NCI-H460 (cell line): ENCODE results near the gene THADA. TPM values are rescaled to one million over a fixed set of nuclear protein-coding genes. Genes with fewer than 3 reads are reported as not detected.

Source experiments
- DNase-seq: peaks from one replicate; pipeline ENCODE4 v3.0.0-alpha.2; 2016; ENCODE audit warnings: low read depth; ENCODE audit errors: extremely low read depth
- total RNA-seq: library from RNA; depleted of rRNA; stranded (reverse); fragments of >200 nt; shearing (Covaris generic); gene quantifications from 2 replicates; pipeline ENCODE4 v1.2.3, GENCODE V29; 2014

THADA gene
- total RNA-seq, 1 experiment from 2014 or later = 27.9 TPM

DNA sequence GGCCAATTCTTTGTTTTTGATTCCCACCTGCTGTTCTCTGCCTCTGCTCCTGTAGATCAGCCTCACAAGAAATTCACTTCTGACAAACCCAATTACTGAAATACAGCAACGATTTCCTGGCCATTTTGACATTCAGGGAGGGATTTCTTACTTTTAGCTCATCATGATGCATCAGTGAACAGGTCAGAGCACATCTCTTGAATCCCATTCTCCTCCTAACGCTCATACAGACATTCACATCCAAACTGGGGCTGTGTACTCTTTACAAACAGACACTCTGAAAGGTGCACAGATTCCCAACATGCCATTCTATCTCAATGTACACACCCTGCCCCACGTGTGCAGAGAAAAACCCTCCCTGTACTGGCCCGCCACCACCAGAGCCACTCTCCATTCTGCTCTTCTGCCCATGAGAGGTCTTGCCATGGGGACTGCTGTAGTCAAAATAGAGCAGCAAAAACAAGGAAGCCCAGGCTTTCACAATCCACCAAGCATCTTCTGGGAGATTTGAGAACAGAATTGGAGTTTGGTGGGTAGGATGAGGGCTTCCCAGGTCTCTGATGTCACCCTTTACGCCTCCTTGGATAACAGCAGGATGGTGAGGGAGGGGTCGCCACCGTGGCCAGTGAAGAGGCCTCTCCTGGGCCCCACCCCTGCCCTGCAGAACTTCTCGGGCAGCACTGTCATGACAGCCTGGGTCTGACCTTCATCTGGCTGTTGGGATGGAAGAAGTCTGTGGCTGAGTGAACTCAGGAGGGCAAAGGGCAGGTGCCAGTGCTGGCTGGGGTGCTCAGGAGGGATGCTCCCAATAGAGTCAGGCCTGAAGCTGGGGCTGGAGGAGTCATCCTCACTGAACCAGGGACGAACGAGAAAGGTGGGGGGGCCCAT lies 327.5 kb downstream of the THADA start:
- no peak for DNase-seq

DNA sequence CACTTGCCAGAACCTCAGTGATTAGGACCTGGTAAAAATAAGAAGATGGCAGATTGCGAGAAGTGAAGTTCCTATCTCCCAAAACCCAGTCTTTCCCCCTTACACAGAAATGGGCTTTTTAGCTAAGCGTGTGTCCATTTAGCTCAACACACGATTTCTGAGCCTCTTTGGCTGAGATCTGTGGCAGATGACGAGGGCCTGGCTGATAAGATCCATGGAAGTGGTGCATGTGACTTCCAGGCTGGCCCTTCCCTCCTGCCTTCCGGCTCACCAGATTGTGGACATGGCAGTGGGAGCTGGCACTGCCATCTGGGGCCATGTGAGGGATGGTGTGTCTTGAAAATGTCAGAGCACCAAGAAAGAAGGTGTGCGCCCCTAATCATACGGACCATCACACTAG lies 328.5 kb downstream of the THADA start:
- DNase-seq = no peak

DNA sequence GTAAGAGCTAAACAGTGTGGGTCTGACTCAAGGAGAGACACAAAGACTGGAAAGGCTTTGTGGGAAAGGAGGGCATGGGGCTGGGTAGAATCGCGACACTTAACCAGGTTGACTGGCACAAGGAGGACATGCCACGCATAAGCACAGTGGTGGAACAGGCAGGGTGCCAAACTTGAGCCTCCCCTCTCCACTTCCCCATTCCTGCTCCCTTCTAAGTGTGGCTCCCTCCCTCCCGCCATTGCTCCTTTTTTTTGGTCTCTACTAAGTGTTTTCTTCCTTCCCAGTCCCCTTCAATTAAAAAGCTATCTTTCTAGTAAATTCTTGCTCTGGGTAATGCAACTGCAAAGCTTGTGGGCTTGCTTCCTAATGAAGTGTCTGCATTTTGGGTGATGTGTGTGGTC lies 329.1 kb downstream of the THADA start:
- DNase-seq = no peak

DNA sequence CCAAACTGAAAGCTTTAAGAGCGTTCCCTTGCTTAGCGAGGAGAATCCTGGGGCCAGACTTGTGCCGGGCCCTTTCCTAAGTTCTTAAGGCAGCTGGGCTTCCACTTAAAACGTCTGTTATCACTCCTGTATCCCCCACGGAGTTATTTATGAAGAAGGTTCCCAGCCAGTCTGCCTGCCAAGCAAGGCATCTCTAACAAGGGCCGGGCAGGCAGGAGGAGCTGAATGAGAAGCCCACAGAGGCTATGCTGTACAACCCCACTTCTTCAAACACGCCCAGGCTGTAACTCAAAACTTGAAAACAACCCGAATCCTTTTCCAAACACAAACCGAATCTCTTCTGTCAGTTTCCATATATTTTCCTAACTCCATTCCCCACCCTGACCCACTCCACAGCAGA lies 330.4 kb downstream of the THADA start:
- no peak for DNase-seq

DNA sequence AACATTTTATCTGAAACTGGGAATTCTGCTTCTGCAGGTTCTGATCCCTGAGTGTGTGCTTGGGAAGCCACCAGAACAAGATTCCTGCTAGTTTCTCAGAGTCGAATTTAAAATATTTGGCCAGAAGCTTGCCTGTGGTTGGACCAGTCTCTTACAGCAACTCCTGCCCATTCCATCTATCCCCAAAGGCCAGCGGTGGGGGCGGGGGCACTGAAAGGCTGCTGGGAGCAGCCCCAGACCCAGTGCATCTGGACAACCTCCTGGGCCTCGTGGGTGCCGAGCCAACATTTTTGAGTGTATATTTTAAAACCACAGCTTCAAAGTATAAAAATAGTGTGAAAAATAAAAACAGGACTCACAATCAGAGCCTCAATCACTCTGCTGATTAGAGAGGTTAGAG lies 330.8 kb downstream of the THADA start:
- DNase-seq = no peak

DNA sequence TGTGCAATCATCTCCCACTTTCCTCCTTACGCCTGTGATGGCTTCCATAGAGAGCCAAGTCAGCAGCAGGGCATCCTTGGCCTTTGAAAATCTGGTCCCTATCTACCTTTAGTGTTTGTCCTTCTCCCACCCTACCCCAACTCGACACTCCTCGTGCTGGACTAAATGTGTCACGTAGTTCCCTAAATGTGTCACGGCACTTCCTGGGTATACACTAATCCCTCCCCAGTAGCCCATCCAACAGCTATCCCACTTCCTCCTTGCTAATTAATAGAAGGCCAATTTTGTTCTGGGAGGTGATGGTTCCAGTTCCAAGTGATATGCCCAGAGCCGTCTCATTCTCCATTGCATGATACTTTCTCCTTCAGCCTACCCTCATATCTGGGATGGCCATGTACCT lies 332.9 kb downstream of the THADA start:
- DNase-seq = no peak

DNA sequence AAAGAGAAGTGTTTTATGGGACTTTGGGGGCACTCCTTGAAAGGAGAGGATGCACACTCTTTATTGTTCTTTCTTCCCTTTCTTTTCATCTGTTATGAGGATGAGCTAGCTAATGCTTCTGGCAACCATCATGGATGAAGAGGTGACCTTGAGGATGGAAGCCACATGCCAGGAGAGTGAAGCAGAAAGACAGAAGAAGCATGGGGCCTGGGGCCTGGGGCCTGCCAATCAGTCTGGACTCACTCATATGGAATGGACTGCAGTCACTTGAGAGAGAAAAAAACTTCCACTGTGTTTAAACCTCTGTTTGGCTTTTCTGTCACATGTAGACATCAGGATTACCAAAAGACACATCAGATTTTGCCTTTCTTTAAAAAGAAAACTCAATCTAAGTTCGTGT lies 333.6 kb downstream of the THADA start:
- DNase-seq = no peak

DNA sequence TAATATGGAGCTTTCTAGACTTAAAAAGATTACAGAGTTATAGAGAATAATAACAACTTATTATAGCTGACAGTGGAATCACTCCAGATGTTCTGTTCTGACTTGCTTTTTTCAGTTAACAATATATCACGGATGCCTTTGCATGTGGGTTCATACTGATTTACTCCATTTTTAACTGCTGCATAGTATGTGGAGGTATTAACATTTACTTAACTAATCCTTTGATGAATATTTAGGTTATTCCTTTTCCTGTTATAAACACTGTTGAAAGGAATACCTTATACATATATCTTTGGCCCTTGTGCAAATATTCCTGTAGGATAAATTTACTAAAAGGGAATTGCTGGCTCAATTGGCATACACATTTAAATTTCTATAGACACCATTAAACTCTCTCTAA lies 336.3 kb downstream of the THADA start:
- DNase-seq = no peak

DNA sequence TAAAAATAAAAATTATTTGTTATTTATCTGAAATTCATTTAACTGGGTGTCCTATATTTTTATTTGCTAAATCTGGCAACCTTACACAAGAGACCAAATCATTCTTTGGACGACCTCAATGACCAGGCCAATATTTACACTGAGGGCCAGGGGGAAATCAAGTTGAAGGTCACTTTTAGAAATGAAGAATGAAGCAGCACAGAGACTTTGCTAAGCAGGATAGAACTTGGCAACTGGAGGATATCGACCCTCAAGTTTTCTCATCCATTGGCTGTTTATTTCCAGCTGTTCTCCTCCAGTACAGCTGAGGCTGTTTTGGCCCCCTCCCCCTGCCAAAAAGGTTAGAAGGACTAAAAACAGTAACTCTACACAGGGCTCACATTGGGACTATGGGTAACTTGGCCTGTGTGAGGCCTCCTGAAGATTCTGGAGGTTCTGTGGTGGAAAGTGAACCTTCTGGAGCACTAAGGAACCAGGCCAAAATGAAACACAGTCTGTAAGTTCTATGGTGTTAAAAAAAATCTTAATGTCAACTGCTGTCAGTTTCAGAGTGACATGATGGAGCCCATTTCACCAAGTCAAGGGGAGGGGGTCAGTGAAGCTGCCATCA lies 337.2 kb downstream of the THADA start:
- no peak for DNase-seq

DNA sequence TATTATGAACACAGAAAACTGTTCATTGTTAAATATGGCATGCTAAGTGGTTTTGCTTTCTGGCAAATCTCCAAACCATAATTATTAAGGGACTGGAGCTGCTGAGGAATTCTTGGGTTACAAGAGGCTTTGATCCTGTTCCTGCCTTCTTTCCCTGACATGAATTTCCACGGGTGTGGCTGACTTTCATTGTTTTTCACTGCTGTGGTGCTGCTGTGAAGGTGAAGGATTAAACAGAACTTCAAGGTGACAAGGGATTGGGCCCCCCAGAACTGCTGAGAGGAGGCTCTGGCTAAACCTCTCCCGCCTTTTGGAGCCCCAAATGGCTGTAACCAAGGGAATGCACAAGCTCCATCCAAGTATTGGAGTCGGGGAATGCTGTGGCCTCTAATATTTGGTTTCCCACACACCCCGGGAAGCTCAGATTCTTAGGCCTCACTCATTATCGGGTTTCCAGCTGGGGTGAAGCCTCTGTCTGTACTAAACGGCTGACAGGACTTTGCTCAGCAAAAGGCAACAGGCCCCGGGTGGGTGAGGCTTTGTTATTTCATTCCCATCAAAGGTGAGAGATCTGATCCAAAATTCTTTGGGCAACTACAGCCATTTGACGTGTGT lies 340.4 kb downstream of the THADA start:
- DNase-seq = no peak

DNA sequence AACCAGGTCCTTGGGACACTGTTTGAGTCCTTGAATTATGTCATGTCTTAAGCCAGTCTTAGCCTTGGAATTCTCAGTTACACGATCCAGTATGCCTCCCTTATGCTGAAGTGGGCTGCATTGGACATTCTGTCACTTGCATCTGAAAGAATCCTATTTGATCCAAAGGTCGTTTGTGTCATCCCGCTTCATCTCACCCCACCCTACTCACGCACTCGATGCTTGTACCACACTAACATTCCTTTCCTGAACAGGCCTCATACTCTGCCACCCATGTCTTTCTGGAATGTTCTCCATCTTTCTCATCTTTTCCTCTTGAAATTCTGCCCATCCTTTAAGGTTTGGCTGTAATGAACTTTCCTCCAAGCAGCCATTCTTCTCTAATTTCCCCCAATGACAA lies 341.5 kb downstream of the THADA start:
- DNase-seq = no peak

DNA sequence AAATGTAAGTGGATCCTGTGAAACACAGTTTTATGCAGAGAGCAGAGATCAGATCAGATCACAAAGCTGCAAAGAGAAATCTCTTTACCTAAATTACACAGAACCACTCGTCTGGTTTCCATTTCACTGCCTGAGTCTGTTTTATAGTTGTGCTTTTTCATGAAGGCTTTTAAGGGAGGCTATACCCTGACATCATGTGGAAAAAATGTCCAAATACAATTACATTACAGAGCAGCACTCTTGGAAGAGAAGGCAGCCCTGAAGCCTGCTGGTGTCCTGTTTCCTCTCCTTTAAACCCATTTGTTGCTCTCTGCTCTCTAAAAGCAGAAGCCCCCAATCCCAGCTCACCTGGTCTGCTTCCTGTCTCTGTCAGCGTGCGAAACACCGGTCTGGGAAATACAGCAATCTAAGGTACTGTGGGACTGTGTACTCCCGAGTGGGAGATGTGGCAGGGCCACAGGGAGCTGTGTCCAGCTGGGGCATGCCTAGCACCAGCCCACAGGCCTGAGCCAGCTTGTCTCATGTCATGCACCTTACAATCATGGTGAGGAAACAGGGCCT lies 344.6 kb downstream of the THADA start:
- DNase-seq = no peak

DNA sequence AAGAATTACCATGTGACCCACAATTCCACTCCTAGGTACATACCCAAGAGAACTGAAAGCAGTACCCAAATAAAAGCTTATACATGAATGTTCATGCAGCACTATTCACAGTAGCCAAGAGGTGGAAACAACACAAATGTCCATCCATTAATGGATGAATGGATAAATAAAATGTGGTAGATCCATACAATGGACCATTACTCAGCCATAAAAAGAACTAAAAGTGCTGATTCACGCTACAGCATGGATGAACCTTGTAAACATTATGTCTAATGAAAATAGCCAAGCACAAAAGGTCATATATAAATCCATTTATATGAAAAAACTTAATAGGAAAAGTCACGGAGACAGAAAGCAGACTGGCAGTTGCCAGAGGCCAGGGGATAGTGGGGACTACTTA lies 345.8 kb downstream of the THADA start:
- DNase-seq = no peak

DNA sequence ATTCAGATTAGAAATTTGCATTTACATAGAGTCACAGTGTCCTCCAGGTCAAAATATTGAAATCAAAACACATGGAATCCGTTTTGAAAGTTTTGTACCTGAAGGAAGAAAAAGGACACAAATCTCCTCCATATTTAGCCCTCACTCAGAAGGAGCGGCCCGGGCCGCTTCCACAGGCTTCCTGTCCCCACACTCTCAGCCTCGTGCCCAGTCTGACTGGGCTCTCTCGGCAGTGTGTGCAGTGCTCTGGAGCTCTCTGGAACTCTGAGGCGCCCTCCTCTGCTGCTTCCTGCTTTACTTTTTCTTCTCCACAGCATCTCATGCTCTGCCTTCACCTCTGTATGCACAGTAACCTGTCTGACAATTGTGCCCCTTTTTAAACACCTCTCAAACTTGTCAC lies 347.2 kb downstream of the THADA start:
- no peak for DNase-seq

DNA sequence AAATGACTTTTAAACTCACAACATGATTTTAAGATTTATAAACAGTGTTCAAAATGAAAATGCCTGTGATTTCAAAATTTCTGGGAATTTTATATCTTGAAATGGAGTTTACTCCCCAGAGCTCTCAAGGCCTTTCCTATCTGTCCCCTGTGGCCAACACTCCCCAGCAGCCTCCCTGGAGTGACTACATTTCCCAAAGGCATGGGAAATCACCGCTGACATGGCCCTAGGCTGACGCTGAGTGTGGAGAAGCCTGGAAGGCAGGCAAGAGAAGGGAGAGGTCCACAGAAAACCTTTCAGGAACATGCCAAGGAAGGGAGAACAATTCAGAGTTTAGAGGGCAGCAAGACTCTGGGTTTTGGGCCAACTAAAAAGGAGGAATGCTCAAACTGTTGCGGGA lies 349.2 kb downstream of the THADA start:
- DNase-seq = no peak

DNA sequence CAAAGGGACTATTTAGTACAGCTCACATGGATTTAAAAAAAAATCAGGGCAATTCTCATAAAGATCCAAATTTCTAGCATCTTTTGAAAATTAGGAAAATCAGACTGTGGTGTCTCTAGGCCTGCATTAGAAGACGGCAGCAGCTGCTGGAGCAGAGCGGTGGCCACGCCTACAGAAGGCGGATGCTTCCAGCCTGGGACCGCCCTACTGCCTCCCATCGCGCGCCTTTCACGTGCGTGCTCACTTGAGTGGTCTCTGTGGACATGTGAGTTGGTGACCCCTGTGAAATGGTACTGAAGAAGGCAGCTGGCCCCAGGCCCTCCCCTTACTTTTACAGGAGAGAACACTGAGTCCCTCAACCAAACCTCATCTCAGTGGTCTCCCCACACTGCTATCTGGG lies 354.3 kb downstream of the THADA start:
- no peak for DNase-seq

DNA sequence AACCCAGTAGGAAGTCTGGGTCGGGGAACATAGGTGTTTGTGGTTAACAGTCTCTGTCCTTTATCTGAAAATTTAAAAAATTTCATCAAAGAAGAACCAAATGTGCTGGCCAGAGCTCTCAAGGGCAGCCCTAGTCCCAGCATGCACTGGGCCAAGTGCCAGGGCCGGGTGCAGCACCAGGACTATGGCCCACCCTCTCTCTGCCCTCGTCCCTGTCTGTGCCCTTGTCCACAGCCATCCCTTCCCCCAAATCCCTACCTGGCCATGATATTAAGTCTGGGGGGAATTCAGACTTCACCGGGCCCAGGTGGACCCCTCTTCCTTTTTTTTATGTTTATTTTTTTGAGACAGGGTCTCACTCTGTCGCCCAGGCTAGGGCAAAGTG lies 355.1 kb downstream of the THADA start:
- no peak for DNase-seq

DNA sequence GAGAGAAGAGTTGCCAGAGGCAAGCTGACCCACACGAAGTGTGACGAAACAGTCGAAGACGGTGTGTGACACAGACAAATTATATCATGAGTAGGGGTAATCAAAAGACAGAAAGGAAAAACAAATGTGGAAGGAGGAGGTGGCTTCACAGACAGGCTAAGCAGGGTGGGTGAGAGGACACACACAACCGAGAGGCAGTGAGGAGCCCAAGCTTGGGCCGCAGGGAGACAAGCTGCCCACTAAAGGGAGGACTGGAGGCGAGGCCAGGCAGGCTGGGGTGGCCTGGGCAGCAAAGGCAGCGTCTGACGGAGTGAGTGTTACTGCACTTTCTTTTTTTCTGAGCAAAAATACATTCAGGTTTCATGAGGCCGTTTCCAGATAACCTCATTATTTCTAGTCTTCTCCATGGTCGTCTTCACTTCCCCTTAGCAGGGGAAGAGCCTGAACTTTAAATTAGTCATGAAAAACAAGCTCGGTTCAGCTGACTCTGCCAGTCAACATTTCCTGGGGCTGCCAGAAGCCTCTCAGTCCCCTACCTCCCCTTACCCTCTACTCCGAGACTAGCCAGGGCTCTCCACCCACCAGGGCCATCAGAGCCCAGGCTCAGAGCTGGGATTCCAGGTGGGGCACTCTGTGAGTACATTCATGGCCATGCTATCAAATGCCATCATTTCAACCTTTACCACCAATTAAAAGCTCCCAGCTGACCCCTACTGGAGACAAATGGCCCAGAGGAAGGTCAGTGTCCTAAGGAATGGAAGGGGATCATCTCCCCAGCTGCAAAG lies 355.7 kb downstream of the THADA start:
- no peak for DNase-seq

DNA sequence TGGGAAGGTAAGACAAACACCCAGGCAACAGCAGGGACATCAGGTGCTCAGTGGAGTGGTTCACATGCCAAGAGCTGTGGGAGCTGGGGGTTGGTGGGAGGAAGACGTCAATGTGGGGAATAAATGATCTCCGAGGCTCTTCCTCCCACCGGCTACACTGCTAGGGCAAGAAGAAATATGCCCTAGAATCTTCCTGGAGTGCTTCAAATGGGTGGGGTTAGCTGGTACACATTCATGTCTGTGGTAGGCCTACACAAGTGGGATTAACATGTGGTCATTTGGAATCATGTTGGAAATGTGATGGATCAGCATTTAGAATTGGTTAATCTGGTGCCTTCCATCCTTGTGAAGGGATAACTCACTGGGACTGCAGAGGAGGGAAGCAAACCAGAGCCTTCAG lies 357.0 kb downstream of the THADA start:
- DNase-seq = no peak

DNA sequence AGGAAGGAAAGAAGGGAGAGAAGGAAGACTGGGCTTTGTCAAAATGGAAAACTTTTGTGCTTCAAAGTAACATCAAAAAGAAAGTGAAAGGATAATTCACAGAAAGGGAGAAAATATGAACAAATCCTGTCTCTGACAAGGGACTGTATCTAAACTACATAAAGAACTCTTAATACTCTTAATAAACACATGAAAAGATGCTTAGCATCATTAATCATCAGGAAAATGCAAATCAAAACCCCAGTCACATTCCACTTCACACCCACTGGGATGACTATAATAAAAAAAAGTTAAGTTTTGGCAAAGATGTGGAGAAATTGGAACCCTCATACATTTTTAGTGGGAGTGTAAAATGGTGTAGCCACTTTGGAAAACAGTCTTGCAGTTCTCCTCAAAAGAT lies 357.7 kb downstream of the THADA start:
- no peak for DNase-seq
